Gastrocnemius medialis (tissue), 4 donors: ENCODE results near the gene ABCC4.

Experiments
- POLR2A ChIP-seq, 2 donors: fragments of 450-650 bp; IDR thresholded peaks; one replicate each; pipeline ENCODE4 v1.6.1; 2017; ENCODE audit warnings: antibody characterized with exemption in 2 of 2, mild to moderate bottlenecking in 2 of 2, moderate library complexity in 2 of 2
- TF ChIP-seq, protein P1 (sequence below), 5 experiments: fragments of 450-650 bp in 3 of 5; fragments of 200-600 bp in 2 of 5; sonication (generic) in 2 of 5; IDR thresholded peaks in 4 of 5; conservative IDR thresholded peaks in 1 of 5; 1 replicate in 4 of 5; 2 replicates in 1 of 5; pipeline ENCODE4 v1.5.1; 2016 to 2019; ENCODE audit warnings: antibody characterized with exemption in 5 of 5, mild to moderate bottlenecking in 3 of 5, moderate library complexity in 3 of 5

DNA sequence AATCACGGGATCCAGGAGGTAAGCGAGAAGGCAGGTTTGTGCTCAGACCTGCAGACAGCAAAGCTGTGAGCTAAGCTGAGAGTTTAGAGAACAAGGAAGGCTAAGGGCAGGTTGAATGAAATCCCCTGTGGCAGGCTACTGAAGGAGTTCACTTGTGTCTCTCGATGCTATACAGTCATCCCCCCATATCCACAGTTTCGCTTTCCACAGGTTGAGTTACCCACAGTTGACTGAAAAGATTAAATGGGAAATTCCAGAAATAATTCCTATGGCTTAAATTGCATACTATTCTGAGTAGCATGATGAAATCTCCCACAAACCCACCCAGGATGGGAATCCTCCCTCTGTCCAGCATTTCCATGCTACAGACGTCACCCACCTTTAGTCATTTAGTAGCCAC, 49.6 kb downstream of the ABCC4 start:
- TF ChIP-seq, protein P1, sequence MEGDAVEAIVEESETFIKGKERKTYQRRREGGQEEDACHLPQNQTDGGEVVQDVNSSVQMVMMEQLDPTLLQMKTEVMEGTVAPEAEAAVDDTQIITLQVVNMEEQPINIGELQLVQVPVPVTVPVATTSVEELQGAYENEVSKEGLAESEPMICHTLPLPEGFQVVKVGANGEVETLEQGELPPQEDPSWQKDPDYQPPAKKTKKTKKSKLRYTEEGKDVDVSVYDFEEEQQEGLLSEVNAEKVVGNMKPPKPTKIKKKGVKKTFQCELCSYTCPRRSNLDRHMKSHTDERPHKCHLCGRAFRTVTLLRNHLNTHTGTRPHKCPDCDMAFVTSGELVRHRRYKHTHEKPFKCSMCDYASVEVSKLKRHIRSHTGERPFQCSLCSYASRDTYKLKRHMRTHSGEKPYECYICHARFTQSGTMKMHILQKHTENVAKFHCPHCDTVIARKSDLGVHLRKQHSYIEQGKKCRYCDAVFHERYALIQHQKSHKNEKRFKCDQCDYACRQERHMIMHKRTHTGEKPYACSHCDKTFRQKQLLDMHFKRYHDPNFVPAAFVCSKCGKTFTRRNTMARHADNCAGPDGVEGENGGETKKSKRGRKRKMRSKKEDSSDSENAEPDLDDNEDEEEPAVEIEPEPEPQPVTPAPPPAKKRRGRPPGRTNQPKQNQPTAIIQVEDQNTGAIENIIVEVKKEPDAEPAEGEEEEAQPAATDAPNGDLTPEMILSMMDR (IDR thresholded peaks at IDR 0.05 in 4 of 5, conservative IDR thresholded peaks at IDR 0.05 in 1 of 5), result no peak
- TF ChIP-seq POLR2A (IDR thresholded peaks at IDR 0.05), result no peak
